HG03064 (cell line): ENCODE measurements around the gene ITGB3.
"Not testable (repeated sequence)": the region's sequence is repeated elsewhere in the genome, so short reads cannot be mapped to it uniquely, and the experiment has no call there.

Source experiments
- ATAC-seq: cut with Tn5 transposase; IDR thresholded peaks from one replicate; pipeline ENCODE4 v1.9.1; 2021; ENCODE audit warnings: low read depth; ENCODE audit not compliant: unreplicated experiment

The ITGB3 gene

GRCh38 chr17:47222047-47222446 is 31.6 kb upstream of the ITGB3 start:
- ATAC-seq = no peak

DNA sequence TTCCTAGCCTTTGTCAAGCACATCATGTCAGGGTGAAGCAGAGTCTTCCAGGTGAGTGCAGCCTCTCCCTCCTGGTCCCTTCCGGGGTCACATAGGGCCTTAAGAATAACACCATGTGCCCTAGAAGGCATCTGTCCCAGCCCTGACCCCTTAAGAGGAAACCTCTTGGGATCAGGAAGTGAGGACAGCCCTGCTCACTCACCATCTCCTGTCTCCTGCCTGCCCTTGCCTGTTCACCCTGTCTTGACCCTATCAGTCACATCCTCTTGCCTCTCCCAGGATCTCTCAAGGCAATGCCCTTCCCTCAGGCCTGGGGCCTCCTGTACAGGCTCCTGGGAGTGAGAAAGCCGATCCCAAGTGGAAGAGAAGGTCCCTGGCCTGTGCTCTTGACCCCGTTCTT is 30.6 kb upstream of the ITGB3 start:
- no peak for ATAC-seq

- no peak for ATAC-seq
Measured at GRCh38 chr17:47223460-47223859, 30.2 kb upstream of the ITGB3 start.

DNA sequence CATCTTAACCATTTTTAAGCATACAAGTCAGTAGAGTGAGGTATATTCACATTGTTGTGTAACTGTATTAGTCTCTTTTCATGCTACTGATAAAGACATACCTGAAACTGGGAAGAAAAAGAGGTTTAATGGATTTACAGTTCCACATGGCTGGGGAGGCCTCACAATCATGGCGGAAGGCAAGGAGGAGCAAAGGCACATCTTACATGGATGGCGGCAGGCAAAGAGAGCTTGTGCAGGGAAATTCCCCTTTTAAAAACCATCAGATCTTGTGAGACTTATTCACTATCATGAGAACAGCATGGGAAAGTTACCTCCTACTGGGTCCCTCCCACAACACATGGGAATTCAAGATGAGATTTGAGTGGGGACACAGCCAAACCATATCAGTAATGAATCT is 29.6 kb upstream of the ITGB3 start:
- not testable (repeated sequence) for ATAC-seq

GRCh38 chr17:47224966-47225365 is 28.7 kb upstream of the ITGB3 start:
- no peak for ATAC-seq

GRCh38 chr17:47225436-47225858 is 28.2 kb upstream of the ITGB3 start:
- no peak for ATAC-seq

DNA sequence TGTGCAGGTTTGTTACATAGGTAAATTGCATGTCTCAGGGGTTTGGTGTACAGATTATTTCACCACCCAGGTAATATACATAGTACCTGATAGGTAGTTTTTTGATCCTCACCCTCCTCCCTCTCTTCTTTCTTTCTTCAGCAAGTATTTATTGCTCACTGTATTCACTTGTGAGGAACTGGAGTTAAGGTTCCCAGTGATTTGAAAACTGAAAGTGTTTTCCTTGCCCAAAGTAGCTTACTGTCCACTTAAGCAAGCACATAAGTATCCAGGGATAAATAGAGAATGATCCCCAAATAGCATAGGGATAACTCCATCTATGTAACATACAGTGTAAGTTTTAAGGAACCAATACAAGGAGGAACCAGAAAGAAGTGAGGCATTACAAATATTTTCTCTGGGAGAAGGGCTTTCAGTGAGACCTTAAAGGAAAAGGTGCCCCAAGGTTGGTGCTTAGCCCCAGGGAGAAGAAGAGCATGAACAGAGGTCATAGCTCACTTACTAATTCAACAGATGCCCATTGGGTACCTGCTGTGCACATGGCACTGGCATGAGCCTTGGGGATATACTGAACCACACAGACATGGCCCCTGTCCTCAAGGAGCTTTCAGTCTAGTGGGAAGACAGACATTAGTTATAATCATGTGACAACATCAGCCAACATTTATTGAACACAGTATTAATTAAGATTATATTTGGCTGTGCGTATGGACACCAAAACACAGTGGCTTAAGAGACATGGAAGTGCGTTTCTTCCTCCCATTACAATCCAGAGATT is 27.5 kb upstream of the ITGB3 start:
- ATAC-seq = no peak

DNA sequence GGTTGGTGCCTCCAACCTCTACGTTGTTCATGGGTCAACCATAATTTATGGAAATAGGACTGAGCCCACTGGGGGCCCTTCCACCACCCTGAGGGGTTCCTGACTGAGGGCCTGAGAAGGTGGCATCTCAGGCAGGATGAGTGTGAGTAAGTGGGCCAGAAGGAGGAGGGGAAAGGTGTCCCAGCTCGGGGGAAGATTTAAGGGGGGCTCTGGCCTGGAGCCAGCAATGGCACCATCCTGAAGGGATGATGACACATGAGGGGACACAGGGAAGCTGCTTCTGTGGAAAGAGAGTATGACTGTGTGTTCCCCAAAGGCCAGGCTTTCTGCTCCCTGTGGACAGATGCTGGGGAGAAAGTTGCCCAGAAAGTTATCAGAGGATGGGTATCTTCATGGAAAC is 25.8 kb upstream of the ITGB3 start:
- ATAC-seq = no peak

DNA sequence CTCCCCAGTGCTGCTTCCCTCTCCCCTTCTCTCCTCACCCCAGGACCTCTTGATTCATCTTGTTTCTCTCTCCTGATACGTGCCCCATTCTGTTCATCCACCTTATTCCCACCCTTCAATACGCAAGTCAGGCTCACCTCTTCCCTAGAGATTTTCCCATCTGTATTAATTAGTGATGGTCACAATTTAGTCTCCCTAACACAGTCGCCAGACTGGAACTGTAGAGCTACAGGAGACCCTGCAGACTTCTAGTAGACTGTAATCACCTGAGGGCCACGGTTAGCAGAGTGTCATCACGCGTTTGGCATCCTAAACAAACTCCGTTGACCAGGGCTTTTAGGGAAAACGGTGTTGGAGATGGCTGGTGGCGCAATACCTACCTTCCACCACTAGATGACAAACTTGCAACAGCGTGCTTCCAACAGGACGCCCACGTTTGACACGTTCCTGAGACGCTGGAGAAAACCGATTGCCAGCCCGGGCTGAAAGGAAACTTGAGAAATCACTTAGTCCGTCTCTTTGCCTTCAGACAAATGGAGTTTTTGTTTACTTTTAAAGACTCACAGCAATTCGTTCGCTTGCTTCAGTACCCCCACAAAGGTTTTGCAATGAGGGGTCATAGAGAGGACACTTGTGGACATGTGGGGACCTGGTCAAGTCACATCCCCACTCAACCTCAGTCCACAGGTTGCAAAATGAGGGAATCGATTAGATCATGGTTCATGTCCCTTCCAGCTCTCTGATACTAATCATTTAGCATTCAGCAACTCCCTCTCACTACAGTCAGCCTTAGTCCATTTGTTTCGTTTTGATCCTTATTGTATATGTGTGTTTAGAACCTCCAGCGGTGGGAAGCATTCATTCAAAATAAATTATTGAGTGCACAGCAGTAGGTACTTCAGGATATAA is 23.8 kb upstream of the ITGB3 start:
- ATAC-seq = no peak

- no peak for ATAC-seq
Measured at GRCh38 chr17:47230864-47231263, 22.8 kb upstream of the ITGB3 start.

DNA sequence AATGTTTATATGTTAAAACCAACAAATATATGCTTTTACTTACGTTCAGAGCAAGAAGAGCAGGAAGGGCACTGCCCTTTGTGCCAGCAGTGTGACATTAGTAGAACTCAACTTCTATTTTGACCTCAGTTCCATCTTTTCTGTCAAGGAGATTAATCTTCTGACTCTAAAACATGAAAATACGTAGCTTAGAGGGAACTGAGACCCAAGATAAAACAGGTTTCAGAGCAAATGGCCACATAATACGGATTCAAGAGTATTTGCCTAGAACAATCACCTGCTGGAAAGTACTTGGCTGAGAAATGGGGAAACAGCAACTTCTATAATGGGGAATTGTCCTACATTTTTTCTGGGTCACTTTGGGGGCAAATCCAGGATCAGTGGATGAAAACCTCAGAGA is 22.3 kb upstream of the ITGB3 start:
- no peak for ATAC-seq

GRCh38 chr17:47231866-47232265 is 21.8 kb upstream of the ITGB3 start:
- ATAC-seq = no peak

- no peak for ATAC-seq
Measured at GRCh38 chr17:47232465-47232864, 21.2 kb upstream of the ITGB3 start.

DNA sequence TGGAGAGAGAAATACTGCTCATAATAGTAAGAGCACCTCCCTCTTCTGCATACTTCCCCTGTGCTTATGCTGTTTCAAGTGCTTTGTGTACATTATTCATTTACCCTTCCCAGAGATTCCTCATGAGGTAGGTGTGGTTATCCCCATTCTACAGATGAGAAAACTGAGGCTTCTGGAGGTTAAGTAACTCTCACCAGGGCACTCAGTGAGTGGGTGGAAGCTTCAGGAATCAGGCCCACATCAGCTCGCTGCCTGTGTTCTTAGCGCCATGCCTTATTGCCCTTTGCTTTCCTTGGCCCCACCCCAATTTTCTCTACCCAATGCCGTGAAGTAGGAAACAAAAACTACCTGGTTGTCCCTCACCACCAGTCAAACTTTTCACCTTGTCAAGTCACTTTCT is 18.1 kb upstream of the ITGB3 start:
- ATAC-seq = no peak

- no peak for ATAC-seq
Measured at GRCh38 chr17:47235923-47236322, 17.7 kb upstream of the ITGB3 start.

- no peak for ATAC-seq
Measured at GRCh38 chr17:47237841-47238240, 15.8 kb upstream of the ITGB3 start.

DNA sequence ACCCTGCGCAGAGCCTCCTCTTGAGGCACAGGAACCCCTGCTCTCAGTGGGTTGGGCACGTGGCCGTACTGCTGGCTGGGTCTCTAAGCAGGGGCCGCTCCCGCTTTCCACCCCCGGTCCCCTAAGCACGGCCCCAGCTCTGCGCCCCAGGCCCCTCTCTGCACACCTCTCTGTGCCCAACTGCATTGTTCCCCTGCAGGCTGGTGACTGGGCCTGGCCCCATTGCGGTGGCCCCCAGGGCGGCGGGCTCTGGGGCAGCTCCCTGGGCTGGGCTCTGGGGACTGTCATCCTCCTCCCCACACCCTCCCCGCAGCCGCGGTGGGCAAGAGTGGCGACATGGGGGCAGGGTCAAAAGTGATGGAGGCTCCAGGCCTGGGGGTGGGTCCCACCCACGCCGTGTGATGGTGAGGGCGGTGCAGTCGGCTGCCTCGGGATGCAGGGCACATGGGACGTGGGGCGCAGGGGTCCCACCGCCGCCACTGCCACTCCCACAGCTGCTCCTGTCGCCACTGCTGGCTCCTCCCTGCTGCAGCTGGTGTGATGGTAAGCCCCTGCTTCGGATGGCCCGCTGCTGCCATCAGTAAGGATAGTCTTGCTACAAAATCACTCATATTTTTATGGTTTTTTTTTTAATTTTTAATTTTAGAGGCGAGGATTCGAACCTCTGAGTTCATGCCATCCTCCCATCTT is 15.2 kb upstream of the ITGB3 start:
- ATAC-seq = no peak

DNA sequence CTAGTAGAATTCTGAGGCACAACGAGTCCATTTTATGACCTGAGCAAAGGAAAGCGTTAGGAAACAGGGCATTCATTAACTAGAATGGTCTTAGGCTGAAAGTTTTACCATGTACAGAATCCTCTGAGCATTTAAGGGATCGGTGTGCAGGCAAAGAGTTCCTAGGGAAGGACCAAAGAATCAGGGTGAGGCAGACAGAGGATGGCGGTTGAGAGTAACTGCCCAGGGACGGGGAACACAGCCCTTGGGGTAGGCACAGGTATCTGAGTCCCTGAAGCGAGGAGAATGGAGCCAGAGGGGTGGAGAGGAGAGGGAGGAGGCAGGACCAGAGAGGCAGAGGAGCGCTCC is 14.0 kb upstream of the ITGB3 start:
- no peak for ATAC-seq

- no peak for ATAC-seq
Measured at GRCh38 chr17:47239967-47240651, 13.5 kb upstream of the ITGB3 start.

GRCh38 chr17:47240806-47241205 is 12.8 kb upstream of the ITGB3 start:
- ATAC-seq = no peak

DNA sequence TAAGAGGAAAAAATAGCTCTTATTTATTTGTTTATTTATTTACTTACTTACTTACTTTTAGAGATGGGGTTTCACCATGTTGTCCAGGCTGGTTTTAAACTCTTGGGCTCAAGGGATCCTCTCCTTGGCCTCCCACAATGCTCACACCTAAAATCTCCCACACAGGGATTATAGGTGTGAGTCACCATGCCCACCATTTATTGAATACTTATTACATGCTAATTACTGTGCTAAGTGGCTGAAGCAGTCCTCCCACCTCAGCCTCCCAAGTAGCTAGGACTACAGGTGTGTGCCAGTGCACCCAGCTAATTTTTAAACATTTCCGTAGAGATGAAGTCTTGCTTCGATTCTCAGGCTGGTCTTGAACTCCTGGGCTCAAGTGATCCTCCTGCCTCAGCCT is 11.0 kb upstream of the ITGB3 start:
- ATAC-seq = no peak
